GM23248 (cell line): ENCODE measurements around the gene POLR1A.

Experiments
- EZH2 ChIP-seq: fragments of 200-600 bp; sonication (generic); IDR thresholded peaks from 2 replicates; pipeline ENCODE4 v1.6.1; 2018; ENCODE audit warnings: antibody characterized with exemption, mild to moderate bottlenecking; ENCODE audit not compliant: insufficient read depth, poor library complexity, severe bottlenecking
- EZH2phosphoT487 ChIP-seq: fragments of 200-600 bp; sonication (generic); IDR thresholded peaks from 2 replicates; pipeline ENCODE4 v1.6.1; 2018; ENCODE audit warnings: antibody characterized with exemption, moderate library complexity, mild to moderate bottlenecking, low read depth; ENCODE audit not compliant: insufficient read depth

DNA sequence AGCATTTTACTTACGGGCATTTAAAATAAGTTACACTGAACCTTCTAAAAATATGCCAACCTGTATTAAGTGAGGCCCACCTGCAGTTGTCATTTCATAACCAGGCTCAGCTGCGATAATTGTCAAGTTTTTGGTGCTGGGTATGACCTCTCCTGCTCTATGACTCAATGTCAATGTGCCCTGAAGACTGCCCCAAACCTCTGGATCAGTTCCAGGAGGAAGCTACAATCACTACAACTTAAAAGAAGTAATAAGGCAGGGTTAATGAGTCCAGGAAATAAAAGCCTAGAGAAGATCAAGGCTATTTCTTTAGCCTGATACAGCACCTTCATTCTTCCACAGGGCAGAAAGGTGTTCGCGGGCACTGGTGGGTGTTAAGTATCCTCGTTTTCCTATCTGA lies 22.9 kb downstream of the POLR1A start:
- TF ChIP-seq EZH2phosphoT487 (no peak), EZH2 (no peak)
